ENCODE data around the gene ASMTL. TPM values are rescaled to one million over a fixed set of nuclear protein-coding genes. Genes with fewer than 3 reads are reported as not detected.

ASMTL gene
- polyA plus RNA-seq, 1 experiment = 18.9 TPM

DNA sequence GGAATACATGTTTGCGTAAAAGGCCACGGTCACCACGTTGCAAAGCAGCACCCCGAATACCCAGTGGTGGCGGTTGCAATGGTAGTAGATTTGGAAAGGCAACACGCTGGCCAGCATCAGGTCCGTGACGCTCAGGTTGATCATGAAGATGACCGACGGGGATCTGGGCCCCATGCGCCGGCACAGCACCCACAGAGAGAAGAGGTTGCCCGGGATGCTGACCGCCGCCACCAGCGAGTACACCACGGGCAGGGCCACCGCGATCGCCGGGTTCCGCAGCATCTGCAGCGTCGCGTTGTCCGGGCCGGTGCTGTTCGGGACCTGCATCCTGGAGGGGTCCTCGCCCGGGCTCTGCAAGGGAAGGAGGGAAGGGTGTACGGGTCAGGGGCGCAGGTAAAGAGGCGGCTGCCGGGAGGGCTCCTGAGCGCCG is 13.5 kb upstream of the ASMTL start:
- H3K4me3 ChIP-seq (ENCODE audit: low read depth, low read length) = no peak overlapping the region
- peaks cover under 1% of the 10 kb centered on the region for H3K9me3 ChIP-seq (ENCODE audit: control insufficient read depth, insufficient read depth, low read length)
- ChIA-PET CTCF (no interaction called here), POLR2A (no interaction called here)
- no peak overlapping the region for H3K27ac ChIP-seq (ENCODE audit: low read depth, low read length)
- H3K27me3 ChIP-seq (ENCODE audit: control insufficient read depth, insufficient read depth, low read length) = peaks cover 10% of the 10 kb centered on the region
- TF ChIP-seq, protein P1, sequence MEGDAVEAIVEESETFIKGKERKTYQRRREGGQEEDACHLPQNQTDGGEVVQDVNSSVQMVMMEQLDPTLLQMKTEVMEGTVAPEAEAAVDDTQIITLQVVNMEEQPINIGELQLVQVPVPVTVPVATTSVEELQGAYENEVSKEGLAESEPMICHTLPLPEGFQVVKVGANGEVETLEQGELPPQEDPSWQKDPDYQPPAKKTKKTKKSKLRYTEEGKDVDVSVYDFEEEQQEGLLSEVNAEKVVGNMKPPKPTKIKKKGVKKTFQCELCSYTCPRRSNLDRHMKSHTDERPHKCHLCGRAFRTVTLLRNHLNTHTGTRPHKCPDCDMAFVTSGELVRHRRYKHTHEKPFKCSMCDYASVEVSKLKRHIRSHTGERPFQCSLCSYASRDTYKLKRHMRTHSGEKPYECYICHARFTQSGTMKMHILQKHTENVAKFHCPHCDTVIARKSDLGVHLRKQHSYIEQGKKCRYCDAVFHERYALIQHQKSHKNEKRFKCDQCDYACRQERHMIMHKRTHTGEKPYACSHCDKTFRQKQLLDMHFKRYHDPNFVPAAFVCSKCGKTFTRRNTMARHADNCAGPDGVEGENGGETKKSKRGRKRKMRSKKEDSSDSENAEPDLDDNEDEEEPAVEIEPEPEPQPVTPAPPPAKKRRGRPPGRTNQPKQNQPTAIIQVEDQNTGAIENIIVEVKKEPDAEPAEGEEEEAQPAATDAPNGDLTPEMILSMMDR (IDR thresholded peaks at IDR 0.05; ENCODE audit: low read depth, low read length) = no peak
- DNase-seq (ENCODE audit: low read depth, low spot score) = no peak

DNA sequence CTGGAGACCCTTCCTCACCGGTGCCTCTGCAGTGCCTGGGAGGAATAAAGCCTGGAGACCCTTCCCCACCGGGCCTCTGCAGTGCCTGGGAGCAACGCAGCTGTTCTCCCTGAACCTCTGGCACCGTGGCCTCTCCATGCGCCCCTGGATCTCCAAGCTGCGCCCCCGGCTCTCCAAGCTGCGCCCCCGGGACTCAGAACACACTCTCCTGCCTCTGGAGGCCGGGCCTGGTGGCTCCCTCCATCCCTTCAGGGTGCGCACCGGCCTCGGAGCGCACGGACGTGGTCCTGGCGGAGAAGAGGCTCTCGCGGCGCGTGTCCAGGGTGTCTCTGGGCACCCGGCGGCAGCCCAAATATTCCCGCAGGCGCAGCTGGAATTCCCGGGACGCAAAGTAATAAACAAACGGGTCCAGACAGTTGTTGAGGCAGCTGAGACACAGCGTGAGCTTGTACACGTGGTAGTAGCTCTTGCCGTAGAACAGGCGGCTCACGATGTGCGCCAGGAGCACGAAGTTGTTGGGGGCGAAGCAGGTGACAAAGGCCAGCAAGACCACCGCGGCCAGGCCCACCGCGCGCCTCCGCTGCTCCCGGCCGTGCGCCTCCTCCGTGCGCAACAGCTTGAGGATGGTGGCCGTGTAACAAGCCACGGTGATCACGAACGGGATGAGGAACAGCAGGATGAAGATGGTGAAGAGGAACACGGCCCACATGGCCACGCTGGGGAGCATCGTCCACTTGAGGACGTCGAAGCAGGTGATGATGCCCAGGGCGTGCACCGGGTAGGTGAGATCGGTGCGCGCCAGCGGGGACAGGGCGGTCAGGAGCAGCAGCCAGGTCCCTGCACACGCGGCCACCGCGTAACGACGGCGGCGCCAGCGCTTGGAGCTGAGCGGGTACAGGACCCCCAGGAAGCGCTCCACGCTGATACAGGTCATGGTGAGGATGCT is 12.8 kb upstream of the ASMTL start:
- TF ChIP-seq, protein P1 (IDR thresholded peaks at IDR 0.05; ENCODE audit: low read depth, low read length) = no peak
- Histone ChIP-seq H3K27me3 (ENCODE audit: control insufficient read depth, insufficient read depth, low read length) (peaks cover 10% of the 10 kb centered on the region), H3K4me3 (ENCODE audit: low read depth, low read length) (no peak overlapping the region), H3K27ac (ENCODE audit: low read depth, low read length) (no peak overlapping the region), H3K9me3 (ENCODE audit: control insufficient read depth, insufficient read depth, low read length) (no peaks in the 10 kb centered on the region; the same call in none of the 2 replicates)
- POLR2A ChIA-PET = no interaction called here
- no peak for DNase-seq (ENCODE audit: low read depth, low spot score)
- CTCF ChIA-PET = no interaction called here

DNA sequence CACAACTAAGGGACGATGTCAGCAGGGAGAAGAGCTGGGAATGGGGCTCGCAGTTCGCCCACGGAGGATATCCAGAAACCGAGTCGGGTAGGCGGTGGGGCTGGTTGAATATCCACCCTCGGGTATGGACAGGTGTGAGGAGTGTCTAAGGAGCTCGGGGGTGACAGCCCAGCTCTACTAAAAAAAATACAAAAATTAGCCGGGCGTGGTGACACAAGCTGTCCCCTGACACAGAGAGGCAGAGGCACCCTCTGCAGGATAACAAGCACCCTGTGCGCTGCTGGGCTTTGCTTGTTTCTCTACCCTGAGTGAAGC is 12.2 kb upstream of the ASMTL start:
- no peak overlapping the region for H3K4me3 ChIP-seq (ENCODE audit: low read depth, low read length)
- ChIA-PET POLR2A (no interaction called here), CTCF (no interaction called here)
- DNase-seq (ENCODE audit: low read depth, low spot score) = no peak
- H3K27me3 ChIP-seq (ENCODE audit: control insufficient read depth, insufficient read depth, low read length) = peaks cover 10% of the 10 kb centered on the region
- no peaks in the 10 kb centered on the region; the same call in 1 of the 2 replicates for H3K9me3 ChIP-seq (ENCODE audit: control insufficient read depth, insufficient read depth, low read length)
- TF ChIP-seq, protein P1 (IDR thresholded peaks at IDR 0.05; ENCODE audit: low read depth, low read length) = no peak
- H3K27ac ChIP-seq (ENCODE audit: low read depth, low read length) = no peak overlapping the region

DNA sequence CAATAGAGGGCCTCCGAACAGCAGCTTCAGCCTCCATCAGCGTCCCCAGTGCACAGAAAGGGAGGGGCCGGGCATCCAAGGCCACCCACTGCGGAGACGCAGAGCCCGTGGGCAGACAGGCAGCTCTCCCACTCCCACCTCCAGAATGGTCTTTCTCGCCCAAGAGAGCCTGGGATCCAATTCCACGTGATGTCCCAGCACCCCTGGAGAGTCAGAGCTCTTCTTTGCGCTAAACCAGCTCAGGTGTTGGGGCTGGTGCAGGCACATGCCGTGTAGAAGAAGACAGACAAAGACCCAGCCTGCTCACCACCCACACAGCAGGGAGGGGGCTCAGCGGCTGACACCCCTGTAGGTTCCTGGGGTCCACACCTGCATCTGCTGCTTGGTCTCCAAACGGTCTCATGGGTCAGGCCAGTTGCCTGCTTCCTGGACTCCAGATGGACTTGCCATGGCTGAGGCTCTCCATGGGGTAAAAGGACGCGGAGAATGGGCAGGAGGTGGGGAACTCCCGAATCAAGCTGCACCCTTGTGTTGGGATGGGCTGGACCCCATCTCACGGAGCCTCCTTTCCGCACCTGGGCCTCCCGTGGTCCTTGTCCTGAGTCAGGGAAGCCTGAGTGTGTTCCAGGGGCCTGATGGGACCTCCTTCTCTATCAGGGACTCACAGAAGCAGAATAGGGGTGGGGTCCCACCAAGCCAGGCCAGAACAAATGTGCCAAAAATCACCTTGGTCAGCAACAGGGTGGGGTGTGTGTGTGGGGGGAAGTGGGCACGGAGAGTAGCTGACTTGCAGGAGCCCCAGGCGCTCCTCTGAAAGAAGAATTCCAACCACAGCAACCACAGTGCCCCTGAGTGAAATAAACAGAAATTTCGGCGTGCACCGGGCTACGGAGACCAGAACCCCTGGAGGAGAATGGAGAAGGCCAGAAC is 11.6 kb upstream of the ASMTL start:
- no peaks in the 10 kb centered on the region; the same call in 1 of the 2 replicates for H3K9me3 ChIP-seq (ENCODE audit: control insufficient read depth, insufficient read depth, low read length)
- H3K4me3 ChIP-seq (ENCODE audit: low read depth, low read length) = no peak overlapping the region
- no peak overlapping the region for H3K27ac ChIP-seq (ENCODE audit: low read depth, low read length)
- TF ChIP-seq, protein P1 (IDR thresholded peaks at IDR 0.05; ENCODE audit: low read depth, low read length) = no peak
- no peak for DNase-seq (ENCODE audit: low read depth, low spot score)
- H3K27me3 ChIP-seq (ENCODE audit: control insufficient read depth, insufficient read depth, low read length) = peaks cover 10% of the 10 kb centered on the region
- ChIA-PET POLR2A (no interaction called here), CTCF (no interaction called here)
